HepG2 (cell line): ENCODE measurements around the gene ALDH16A1. TPM values are rescaled to one million over a fixed set of nuclear protein-coding genes. Genes with fewer than 3 reads are reported as not detected.

ENCODE experiments used
- AHR ChIP-seq: IDR thresholded peaks from 2 replicates; pipeline ENCODE4 v1.6.1; 2018; ENCODE audit warnings: missing genetic modification reagents, missing compliant biosample characterization
- ATF3 ChIP-seq: sonication (generic); formaldehyde crosslinking; IDR thresholded peaks from 2 replicates; pipeline ENCODE4 v1.4.0; 2020; ENCODE audit warnings: missing genetic modification reagents
- CC2D1A ChIP-seq: sonication (generic); formaldehyde crosslinking; IDR thresholded peaks from 2 replicates; pipeline ENCODE4 v1.8.1; 2023; ENCODE audit warnings: mild to moderate bottlenecking, missing genetic modification reagents
- DNMT3B ChIP-seq: conservative IDR thresholded peaks from 2 replicates; pipeline ENCODE4 v1.6.1; 2016; ENCODE audit warnings: missing biosample characterization, control low read depth
- FOXA3 ChIP-seq: IDR thresholded peaks from 2 replicates; pipeline ENCODE4 v1.6.1; 2016; ENCODE audit warnings: missing genetic modification reagents, missing compliant biosample characterization
- FOXP4 ChIP-seq: sonication (generic); formaldehyde crosslinking; IDR thresholded peaks from 2 replicates; pipeline ENCODE4 v1.4.0; 2020; ENCODE audit warnings: missing genetic modification reagents
- HMGXB4 ChIP-seq, 2 experiments: sonication (generic) in 1 of 2; formaldehyde crosslinking in 1 of 2; IDR thresholded peaks; 2 replicates each; pipeline versions ENCODE4 v1.4.0 to v1.6.1; 2018 to 2020; ENCODE audit warnings: missing genetic modification reagents in 2 of 2, borderline replicate concordance in 1 of 2, low read depth in 1 of 2, mild to moderate bottlenecking in 1 of 2, missing biosample characterization in 1 of 2
- IRF2 ChIP-seq: IDR thresholded peaks from 2 replicates; pipeline ENCODE4 v1.6.1; 2018; ENCODE audit warnings: missing genetic modification reagents, missing compliant biosample characterization
- KDM6A ChIP-seq: IDR thresholded peaks from 2 replicates; pipeline ENCODE4 v1.6.1; 2016; ENCODE audit warnings: low read depth
- LCORL ChIP-seq, 2 experiments: fragments of 450-650 bp in 1 of 2; sonication (generic) in 1 of 2; formaldehyde crosslinking in 1 of 2; IDR thresholded peaks; 2 replicates each; pipeline versions ENCODE4 v1.5.0 to v1.6.1; 2017 to 2020; ENCODE audit warnings: antibody characterized with exemption in 1 of 2, missing genetic modification reagents in 1 of 2
- MTERF4 ChIP-seq: sonication (generic); formaldehyde crosslinking; IDR thresholded peaks from 2 replicates; pipeline ENCODE4 v1.8.0; 2023; ENCODE audit warnings: mild to moderate bottlenecking, missing genetic modification reagents
- MXI1 ChIP-seq: IDR thresholded peaks from 3 replicates; pipeline ENCODE4 v1.6.1; 2012; ENCODE audit warnings: low read depth, low read length, inconsistent platforms, borderline replicate concordance
- RBM22 ChIP-seq: fragments of 200-400 bp; formaldehyde crosslinking; optimal IDR thresholded peaks from 2 replicates; pipeline ENCODE3; 2017; ENCODE audit warnings: mild to moderate bottlenecking, low read length, moderate library complexity
- SOX6 ChIP-seq, 2 experiments: fragments of 450-650 bp in 1 of 2; sonication (generic) in 1 of 2; formaldehyde crosslinking in 1 of 2; IDR thresholded peaks; 2 replicates each; pipeline versions ENCODE4 v1.4.0 to v1.6.1; 2017 to 2020; ENCODE audit warnings: antibody characterized with exemption in 1 of 2, mild to moderate bottlenecking in 1 of 2, missing genetic modification reagents in 1 of 2
- SP4 ChIP-seq: sonication (generic); formaldehyde crosslinking; IDR thresholded peaks from 2 replicates; pipeline ENCODE4 v1.8.1; 2023; ENCODE audit warnings: mild to moderate bottlenecking, missing genetic modification reagents
- SRSF9 ChIP-seq: fragments of 200-400 bp; formaldehyde crosslinking; IDR thresholded peaks from 2 replicates; pipeline ENCODE4 v1.6.1; 2018; ENCODE audit warnings: borderline replicate concordance, mild to moderate bottlenecking, low read depth, low read length; ENCODE audit not compliant: insufficient read depth, poor library complexity, severe bottlenecking
- TFDP2 ChIP-seq: sonication (generic); formaldehyde crosslinking; IDR thresholded peaks from 2 replicates; pipeline ENCODE4 v1.4.0; 2020; ENCODE audit warnings: missing genetic modification reagents
- ZFX ChIP-seq: sonication (generic); formaldehyde crosslinking; IDR thresholded peaks from 2 replicates; pipeline ENCODE4 v1.4.0; 2020; ENCODE audit warnings: mild to moderate bottlenecking, low read depth, missing genetic modification reagents, moderate library complexity
- ZFY ChIP-seq: sonication (generic); formaldehyde crosslinking; IDR thresholded peaks from 2 replicates; pipeline ENCODE4 v1.4.0; 2020; ENCODE audit warnings: missing genetic modification reagents
- ZNF75D ChIP-seq: sonication (generic); formaldehyde crosslinking; IDR thresholded peaks from 2 replicates; pipeline ENCODE4 v1.8.1; 2023; ENCODE audit warnings: missing genetic modification reagents, mild to moderate bottlenecking, borderline replicate concordance
- ZNF772 ChIP-seq: sonication (generic); formaldehyde crosslinking; IDR thresholded peaks from 2 replicates; pipeline ENCODE4 v1.5.0; 2020; ENCODE audit warnings: mild to moderate bottlenecking, missing genetic modification reagents
- ZNF850 ChIP-seq: sonication (generic); formaldehyde crosslinking; conservative IDR thresholded peaks from 2 replicates; pipeline ENCODE4 v1.9.0; 2021; ENCODE audit warnings: mild to moderate bottlenecking, missing genetic modification reagents
- polyA plus RNA-seq, 8 experiments: library from polyadenylated mRNA; depleted of rRNA in 3 of 8; stranded (reverse) in 7 of 8; unstranded in 1 of 8; fragments of >200 nt; fragmentation: Illumina TruSeq in 4 of 8; extraction: Trizol in 4 of 8; gene quantifications; 2 replicates each; pipeline versions ENCODE4 v1.2.1 to v1.2.3, GENCODE V29; 2011 to 2016; ENCODE audit warnings: low read depth in 4 of 8, missing spikeins in 1 of 8, mixed read lengths in 1 of 8; ENCODE audit not compliant: insufficient read depth in 1 of 8
- total RNA-seq, 5 experiments: library from RNA; depleted of rRNA; stranded (reverse); fragments of >200 nt; fragmentation: Illumina TruSeq; extraction: Trizol; gene quantifications; 2 replicates each; pipeline ENCODE4 v1.2.3, GENCODE V29; 2016; ENCODE audit warnings: low read depth in 1 of 5

The ALDH16A1 gene
- total and polyA plus RNA-seq, 2 of the 13 experiments (the other 11 are each of a cell fraction or from before 2014, with no cell fraction given): 8.4 to 34.9 TPM

GRCh38 chr19:49451430-49452181 is 1.4 kb upstream of the ALDH16A1 start, which contains the start of gene PIH1D1 (continued):
- TF ChIP-seq HMGXB4 (CRISPR knock-in tag; IDR thresholded peaks at IDR 0.05; ENCODE audit: borderline replicate concordance in 1 of 2, low read depth in 1 of 2): peak; percentile 59 to 88; a peak in 3 of 4 replicates
- 0 out of 2 replicates have a peak, but pooled peaks have one; percentile 32 for TF ChIP-seq CC2D1A (CRISPR knock-in tag)
- TF ChIP-seq AHR: 0 out of 2 replicates have a peak, but pooled peaks have one; percentile 33
- peak; percentile 88; the same call in 2 of the 3 replicates for TF ChIP-seq MXI1
- peak; percentile 78 for TF ChIP-seq SP4
- no peak for TF ChIP-seq SOX6 (IDR thresholded peaks at IDR 0.05)
- 0 out of 2 replicates have a peak, but pooled peaks have one; percentile 29 for TF ChIP-seq SOX6 (CRISPR knock-in tag; IDR thresholded peaks at IDR 0.05)
- peak; percentile 89 for TF ChIP-seq IRF2
- TF ChIP-seq LCORL (IDR thresholded peaks at IDR 0.05): no peak
- TF ChIP-seq LCORL (CRISPR knock-in tag; IDR thresholded peaks at IDR 0.05): 0 out of 2 replicates have a peak, but pooled peaks have one; percentile 35
- no peak for TF ChIP-seq SRSF9
- no peak for TF ChIP-seq ATF3
- peak; percentile 63; the same call in 1 of the 2 replicates for TF ChIP-seq ZNF772 (CRISPR knock-in tag)
- 0 out of 2 replicates have a peak, but pooled peaks have one; percentile 36 for TF ChIP-seq MTERF4
- TF ChIP-seq ZNF75D (CRISPR knock-in tag): no peak
- TF ChIP-seq KDM6A (CRISPR knock-in tag): no peak
- peak; percentile 32 for TF ChIP-seq RBM22
- TF ChIP-seq ZFX: peak; percentile 72; the same call in 1 of the 2 replicates
- peak; percentile 96 for TF ChIP-seq FOXA3
- peak; percentile 72 for TF ChIP-seq FOXP4 (CRISPR knock-in tag)
- TF ChIP-seq TFDP2 (CRISPR knock-in tag): peak; percentile 65
- 0 out of 2 replicates have a peak, but pooled peaks have one; percentile 40 for TF ChIP-seq ZNF850 (CRISPR knock-in tag)
- 0 out of 2 replicates have a peak, but pooled peaks have one; percentile 25 for TF ChIP-seq DNMT3B (CRISPR knock-in tag)
- TF ChIP-seq ZFY (CRISPR knock-in tag): peak; percentile 77
